Panc1 (cell line): ENCODE data around the gene RBMS1. TPM values are rescaled to one million over a fixed set of nuclear protein-coding genes. Genes with fewer than 3 reads are reported as not detected.

ENCODE experiments used
- ATAC-seq: fragments of 200-7000 bp; cut with Tn5 transposase; 2 replicates; pipeline ENCODE4 v1.9.1; 2020; ENCODE audit warnings: mild to moderate bottlenecking, moderate library complexity
- BruUV-seq: library from RNA; stranded (reverse); fragments of 400-500 nt; replicated peaks from 2 replicates; lab custom pipeline; 2021; lab: Mats Ljungman, UMichigan
- CTCF ChIA-PET: fragments of 300-600 bp; sonication (Branson Sonifier 250); formaldehyde crosslinking; loops from one replicate; lab custom pipeline; 2022; ENCODE audit warnings: antibody characterized with exemption; lab: Charles Lee
- POLR2A ChIA-PET: fragments of 300-600 bp; sonication (Branson Sonifier 250); formaldehyde crosslinking; loops from one replicate; lab custom pipeline; 2022; ENCODE audit warnings: antibody characterized with exemption; lab: Charles Lee
- DNase-seq: peaks from one replicate; pipeline ENCODE4 v3.0.0-alpha.2; 2010; ENCODE audit warnings: low read depth, low spot score
- H3K27ac ChIP-seq: 2 replicates; pipeline ENCODE4 v1.5.1; 2011; ENCODE audit warnings: mild to moderate bottlenecking, low read length, inconsistent platforms
- H3K27me3 ChIP-seq: fragments of 200-500 bp; sonication (Bioruptor generic); 2 replicates; pipeline ENCODE4 v1.6.0; 2014; ENCODE audit warnings: low read length, inconsistent platforms; ENCODE audit not compliant: control insufficient read depth, insufficient read depth
- H3K36me3 ChIP-seq: fragments of 200-500 bp; sonication (Bioruptor generic); 2 replicates; pipeline ENCODE4 v1.5.1; 2014; ENCODE audit warnings: inconsistent platforms, mild to moderate bottlenecking, low read length, moderate library complexity; ENCODE audit not compliant: control insufficient read depth, insufficient read depth
- H3K4me1 ChIP-seq: 2 replicates; pipeline ENCODE4 v1.5.1; 2011; ENCODE audit warnings: inconsistent platforms, mild to moderate bottlenecking, low read length, moderate library complexity; ENCODE audit not compliant: control insufficient read depth, insufficient read depth
- H3K4me3 ChIP-seq, 2 experiments: 2 replicates each; pipeline ENCODE4 v1.5.1; 2011 to 2012; ENCODE audit warnings: low read depth in 2 of 2, low read length in 2 of 2, mild to moderate bottlenecking in 2 of 2, inconsistent platforms in 1 of 2, moderate library complexity in 1 of 2
- H3K9me3 ChIP-seq: fragments of 200-500 bp; sonication (Bioruptor generic); 2 replicates; pipeline ENCODE4 v1.5.1; 2014; ENCODE audit warnings: low read depth, mild to moderate bottlenecking, inconsistent platforms, low read length, moderate library complexity; ENCODE audit not compliant: control insufficient read depth, insufficient read depth
- CTCF ChIP-seq: fragments of 450-650 bp; IDR thresholded peaks from 2 replicates; pipeline ENCODE4 v1.5.1; 2017; ENCODE audit warnings: mild to moderate bottlenecking
- POLR2AphosphoS5 ChIP-seq: IDR thresholded peaks from 2 replicates; pipeline ENCODE4 v1.6.1; 2012; ENCODE audit warnings: mild to moderate bottlenecking, low read depth, low read length, moderate library complexity
- SIN3A ChIP-seq: IDR thresholded peaks from 2 replicates; pipeline ENCODE4 v1.6.1; 2012; ENCODE audit warnings: low read depth, mild to moderate bottlenecking, low read length, moderate library complexity, borderline replicate concordance; ENCODE audit not compliant: insufficient read depth
- TCF7L2 ChIP-seq: IDR thresholded peaks from 2 replicates; pipeline ENCODE4 v1.6.1; 2011; ENCODE audit warnings: mild to moderate bottlenecking, low read depth, low read length, inconsistent platforms
- in situ Hi-C: cut with HindIII; loops from 2 replicates; pipeline ENCODE4 v1.10.0; 2016; ENCODE audit warnings: low sequenced_read_pairs, low pct_unique_long_range_greater_than_20kb
- intact Hi-C: fragments of 100-400 bp; cut with micrococcal nuclease; formaldehyde crosslinking; loops from one replicate; pipeline ENCODE4 v1.10.0; 2022; ENCODE audit not compliant: unreplicated experiment
- total RNA-seq: library from RNA; stranded (reverse); gene quantifications from one replicate; pipeline ENCODE4 v1.2.1, GENCODE V29; 2021; ENCODE audit not compliant: unreplicated experiment
- TF ChIP-seq, protein P1 (sequence below), 2 experiments: IDR thresholded peaks; 2 replicates each; pipeline ENCODE4 v1.6.1; 2011 to 2012; ENCODE audit warnings: low read depth in 2 of 2, control low read depth in 1 of 2, low read length in 1 of 2, mild to moderate bottlenecking in 1 of 2, moderate library complexity in 1 of 2; ENCODE audit not compliant: insufficient read depth in 1 of 2

RBMS1 gene
- total RNA-seq, 1 experiment from 2014 or later = 67.0 TPM

DNA sequence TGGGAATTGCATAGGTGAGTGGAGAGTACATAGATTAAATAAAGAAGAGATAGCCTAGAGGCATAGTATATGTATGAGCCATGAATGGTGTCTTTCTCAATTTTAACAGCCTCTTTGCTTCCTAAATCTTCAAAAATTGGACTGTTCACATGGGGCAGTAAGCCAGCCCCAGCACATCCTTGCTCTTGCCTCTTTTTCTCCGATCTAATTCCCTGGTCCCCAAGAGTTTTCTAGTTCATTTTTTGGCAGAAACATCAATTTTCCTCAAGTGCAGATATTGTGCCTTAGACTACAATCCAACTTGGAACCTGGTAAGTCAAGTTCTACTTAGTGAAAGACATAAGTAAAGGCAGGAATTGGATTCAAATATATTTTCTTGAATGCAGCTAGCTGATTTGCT lies 243.7 kb downstream of the RBMS1 start:
- intact Hi-C loops = no loop called here
- H3K4me1 ChIP-seq = no peaks in the 10 kb centered on the region
- in situ Hi-C loops = no loop called here
- H3K4me3 ChIP-seq = no peak overlapping the region
- H3K27me3 ChIP-seq = no peaks in the 10 kb centered on the region
- no peaks in the 10 kb centered on the region for H3K9me3 ChIP-seq
- ChIA-PET POLR2A (no interaction called here), CTCF (no interaction called here)
- no peaks in the 10 kb centered on the region for H3K36me3 ChIP-seq
- TF ChIP-seq SIN3A (no peak), POLR2AphosphoS5 (no peak), TCF7L2 (no peak), CTCF (no peak)
- TF ChIP-seq, protein P1, sequence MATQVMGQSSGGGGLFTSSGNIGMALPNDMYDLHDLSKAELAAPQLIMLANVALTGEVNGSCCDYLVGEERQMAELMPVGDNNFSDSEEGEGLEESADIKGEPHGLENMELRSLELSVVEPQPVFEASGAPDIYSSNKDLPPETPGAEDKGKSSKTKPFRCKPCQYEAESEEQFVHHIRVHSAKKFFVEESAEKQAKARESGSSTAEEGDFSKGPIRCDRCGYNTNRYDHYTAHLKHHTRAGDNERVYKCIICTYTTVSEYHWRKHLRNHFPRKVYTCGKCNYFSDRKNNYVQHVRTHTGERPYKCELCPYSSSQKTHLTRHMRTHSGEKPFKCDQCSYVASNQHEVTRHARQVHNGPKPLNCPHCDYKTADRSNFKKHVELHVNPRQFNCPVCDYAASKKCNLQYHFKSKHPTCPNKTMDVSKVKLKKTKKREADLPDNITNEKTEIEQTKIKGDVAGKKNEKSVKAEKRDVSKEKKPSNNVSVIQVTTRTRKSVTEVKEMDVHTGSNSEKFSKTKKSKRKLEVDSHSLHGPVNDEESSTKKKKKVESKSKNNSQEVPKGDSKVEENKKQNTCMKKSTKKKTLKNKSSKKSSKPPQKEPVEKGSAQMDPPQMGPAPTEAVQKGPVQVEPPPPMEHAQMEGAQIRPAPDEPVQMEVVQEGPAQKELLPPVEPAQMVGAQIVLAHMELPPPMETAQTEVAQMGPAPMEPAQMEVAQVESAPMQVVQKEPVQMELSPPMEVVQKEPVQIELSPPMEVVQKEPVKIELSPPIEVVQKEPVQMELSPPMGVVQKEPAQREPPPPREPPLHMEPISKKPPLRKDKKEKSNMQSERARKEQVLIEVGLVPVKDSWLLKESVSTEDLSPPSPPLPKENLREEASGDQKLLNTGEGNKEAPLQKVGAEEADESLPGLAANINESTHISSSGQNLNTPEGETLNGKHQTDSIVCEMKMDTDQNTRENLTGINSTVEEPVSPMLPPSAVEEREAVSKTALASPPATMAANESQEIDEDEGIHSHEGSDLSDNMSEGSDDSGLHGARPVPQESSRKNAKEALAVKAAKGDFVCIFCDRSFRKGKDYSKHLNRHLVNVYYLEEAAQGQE (IDR thresholded peaks at IDR 0.05; ENCODE audit: insufficient read depth in 1 of 2, low read depth in 2 of 2, low read length in 1 of 2) = no peak
- DNase-seq (no peak), ATAC-seq (no peak)
- H3K27ac ChIP-seq = no peak overlapping the region
- BruUV-seq = no TSS peak

DNA sequence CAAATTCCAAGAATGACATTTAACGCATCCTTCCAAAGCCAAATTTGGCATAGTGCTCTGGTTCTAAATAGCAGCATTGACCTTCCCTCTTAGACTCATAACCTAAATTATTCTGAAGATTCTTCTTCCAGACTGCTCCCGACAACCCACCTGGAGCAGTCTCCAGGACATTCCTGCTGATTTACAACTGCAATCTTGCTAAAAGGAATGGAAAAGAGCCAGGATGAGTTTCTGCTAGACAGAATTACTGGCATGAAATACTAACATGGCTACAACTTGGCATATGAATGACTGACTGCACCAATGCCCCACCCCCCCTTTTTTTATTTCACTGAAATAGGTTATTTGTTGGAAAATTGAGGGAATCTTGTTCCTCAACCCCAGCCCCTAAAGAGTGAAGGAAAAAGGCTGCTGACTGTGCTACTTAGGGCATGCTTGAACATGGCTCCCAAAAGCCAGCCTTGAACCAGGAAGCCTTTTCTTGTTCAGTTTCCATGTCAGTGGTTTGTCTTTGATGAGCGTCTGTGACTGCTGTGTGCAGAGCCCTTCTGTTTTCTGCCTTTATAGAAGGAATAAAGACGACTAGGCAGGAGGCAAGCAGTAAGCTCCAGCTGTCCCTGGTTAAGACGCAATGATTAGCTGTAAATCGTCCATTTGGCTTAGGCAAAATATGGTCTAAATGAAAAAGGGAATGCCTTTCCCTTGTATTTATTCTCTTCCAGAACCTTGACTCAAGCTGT lies 246.1 kb downstream of the RBMS1 start:
- in situ Hi-C loops (no loop called here), intact Hi-C loops (no loop called here)
- Histone ChIP-seq H3K36me3 (no peaks in the 10 kb centered on the region), H3K9me3 (no peaks in the 10 kb centered on the region), H3K27ac (0 out of 2 replicates have a peak overlapping the region, but pooled peaks have one; percentile 44), H3K4me1 (peaks cover 10% of the 10 kb centered on the region), H3K27me3 (no peaks in the 10 kb centered on the region), H3K4me3 (no peak overlapping the region)
- DNase-seq = no peak
- POLR2A ChIA-PET = no interaction called here
- CTCF ChIA-PET = no interaction called here
- no peak for ATAC-seq
- TF ChIP-seq SIN3A (no peak), CTCF (no peak), POLR2AphosphoS5 (no peak), TCF7L2 (no peak)
- TF ChIP-seq, protein P1 (IDR thresholded peaks at IDR 0.05; ENCODE audit: insufficient read depth in 1 of 2, low read depth in 2 of 2, low read length in 1 of 2) = no peak
- BruUV-seq = no TSS peak
